ENCODE data around the gene FJX1. TPM values are rescaled to one million over a fixed set of nuclear protein-coding genes. Genes with fewer than 3 reads are reported as not detected.

Gene FJX1
- total and polyA plus RNA-seq, 12 donors: 0.57 to 4.7 (median 1.5) TPM

DNA sequence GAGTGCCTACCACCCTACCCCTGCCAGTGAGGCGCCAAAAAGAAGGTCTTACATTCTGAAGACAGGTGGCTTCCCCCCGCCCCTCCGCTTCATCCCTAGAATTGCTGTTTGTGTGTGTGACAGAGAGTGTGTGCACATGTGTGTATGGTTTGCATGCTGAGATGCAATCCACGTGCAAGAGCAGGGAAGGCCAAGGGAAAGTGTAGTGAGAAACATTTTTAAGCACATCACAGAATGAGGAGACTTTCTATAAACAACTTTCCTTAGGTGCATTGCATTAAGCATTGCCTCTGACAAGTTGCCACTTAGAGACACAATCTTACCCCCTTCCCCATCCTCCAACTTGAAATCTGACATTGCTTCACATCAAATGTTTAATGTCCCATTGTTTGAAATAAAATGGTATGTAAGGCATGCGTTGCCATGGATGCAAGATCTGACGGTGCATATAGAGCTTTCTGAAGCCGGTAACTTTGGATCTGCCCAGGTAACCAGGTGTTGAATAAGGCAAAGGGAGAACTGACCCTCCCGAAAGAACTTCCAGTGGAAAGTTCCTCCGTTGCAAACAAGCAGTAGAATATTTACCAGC, 21.4 kb downstream of the FJX1 start:
- no peak for DNase-seq
- peaks cover 0 to 11% (median 0%) of the 10 kb centered on the region in 9 donors for H3K4me1 ChIP-seq
- H3K4me3 ChIP-seq: no peak overlapping the region
- no peak for ATAC-seq
- TF ChIP-seq, protein P1, sequence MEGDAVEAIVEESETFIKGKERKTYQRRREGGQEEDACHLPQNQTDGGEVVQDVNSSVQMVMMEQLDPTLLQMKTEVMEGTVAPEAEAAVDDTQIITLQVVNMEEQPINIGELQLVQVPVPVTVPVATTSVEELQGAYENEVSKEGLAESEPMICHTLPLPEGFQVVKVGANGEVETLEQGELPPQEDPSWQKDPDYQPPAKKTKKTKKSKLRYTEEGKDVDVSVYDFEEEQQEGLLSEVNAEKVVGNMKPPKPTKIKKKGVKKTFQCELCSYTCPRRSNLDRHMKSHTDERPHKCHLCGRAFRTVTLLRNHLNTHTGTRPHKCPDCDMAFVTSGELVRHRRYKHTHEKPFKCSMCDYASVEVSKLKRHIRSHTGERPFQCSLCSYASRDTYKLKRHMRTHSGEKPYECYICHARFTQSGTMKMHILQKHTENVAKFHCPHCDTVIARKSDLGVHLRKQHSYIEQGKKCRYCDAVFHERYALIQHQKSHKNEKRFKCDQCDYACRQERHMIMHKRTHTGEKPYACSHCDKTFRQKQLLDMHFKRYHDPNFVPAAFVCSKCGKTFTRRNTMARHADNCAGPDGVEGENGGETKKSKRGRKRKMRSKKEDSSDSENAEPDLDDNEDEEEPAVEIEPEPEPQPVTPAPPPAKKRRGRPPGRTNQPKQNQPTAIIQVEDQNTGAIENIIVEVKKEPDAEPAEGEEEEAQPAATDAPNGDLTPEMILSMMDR (IDR thresholded peaks at IDR 0.05): no peak
- no peak overlapping the region for H3K27ac ChIP-seq
- intact Hi-C loops (cut with DNase I): no loop called here
- no peaks in the 10 kb centered on the region for H3K36me3 ChIP-seq
- WGBS, 2 donors: 80 to 82% methylated on average over 9 of the region's 9 CpGs
- H3K9me3 ChIP-seq: no peaks in the 10 kb centered on the region
- peaks cover 0 to 10% (median 0%) of the 10 kb centered on the region in 7 donors for H3K27me3 ChIP-seq

DNA sequence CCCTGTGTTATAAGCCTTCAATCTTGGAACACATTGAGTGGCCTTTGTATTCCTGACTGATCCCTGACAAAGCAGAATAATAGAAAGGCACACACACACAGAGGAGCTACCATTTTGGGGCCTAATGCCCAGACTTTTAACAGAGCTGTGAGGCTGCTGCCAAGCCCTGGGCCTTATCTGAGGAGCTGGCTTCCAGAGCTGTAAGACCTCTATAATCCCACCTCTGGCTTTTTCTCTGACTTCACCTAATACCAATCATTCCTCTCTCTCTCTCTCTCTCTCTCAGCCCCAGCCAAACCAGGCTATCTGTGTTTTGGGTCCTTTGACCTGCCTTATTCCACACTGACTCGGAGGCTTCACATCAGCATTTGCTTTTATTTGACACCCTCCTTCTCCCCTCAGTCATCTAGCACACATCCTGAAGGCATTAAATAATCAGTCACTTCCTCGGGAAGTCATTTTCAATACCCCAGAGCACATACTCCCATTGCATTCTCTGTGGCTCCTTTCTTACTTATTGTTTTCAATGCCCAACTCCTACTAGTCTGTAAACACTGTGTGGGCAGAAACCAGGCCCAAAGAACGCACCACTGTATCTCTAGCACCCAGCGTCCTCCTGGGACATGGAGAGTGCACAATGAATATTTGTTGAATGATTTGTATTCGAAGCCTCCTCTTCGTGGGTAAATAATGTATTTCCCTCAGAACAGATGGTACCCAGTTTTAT, 23.1 kb downstream of the FJX1 start:
- peaks cover 0 to 6% (median 0%) of the 10 kb centered on the region in 11 donors for H3K9me3 ChIP-seq
- intact Hi-C loops (cut with DNase I): no loop called here
- TF ChIP-seq, protein P1 (IDR thresholded peaks at IDR 0.05): no peak
- H3K4me3 ChIP-seq: no peak overlapping the region
- 57 to 63% methylated on average over 6 of the region's 6 CpGs for WGBS, 2 donors
- H3K27me3 ChIP-seq: peaks cover 0 to 10% (median 0%) of the 10 kb centered on the region in 7 donors
- no peaks in the 10 kb centered on the region for H3K36me3 ChIP-seq
- peaks cover 0 to 11% (median 0%) of the 10 kb centered on the region in 9 donors for H3K4me1 ChIP-seq
- no peak overlapping the region for H3K27ac ChIP-seq
- DNase-seq: no peak
- peak in 1 of 8 donors; percentile 28 for ATAC-seq

DNA sequence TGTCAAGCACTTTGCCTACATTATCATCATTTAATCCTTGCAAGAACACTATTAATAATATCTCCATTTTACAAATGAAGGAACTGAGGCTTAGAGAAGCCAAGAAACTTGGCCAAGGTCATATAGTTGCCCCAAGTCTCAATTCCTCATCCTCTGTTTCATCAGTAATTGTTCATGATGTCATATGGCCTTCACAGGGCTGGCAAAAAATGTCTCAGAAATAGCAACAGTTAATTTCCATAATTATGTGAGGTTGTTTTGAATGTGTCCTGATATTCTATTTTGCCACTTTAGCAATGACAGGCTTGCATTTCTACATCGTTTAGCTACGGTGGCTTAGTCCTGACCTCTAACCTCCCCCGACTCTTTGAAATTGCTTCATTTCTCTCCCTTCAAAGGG, 23.7 kb downstream of the FJX1 start:
- 86 to 90% methylated on average over 3 of the region's 3 CpGs for WGBS, 2 donors
- DNase-seq (no peak), ATAC-seq (no peak)
- peaks cover 0 to 8% (median 0%) of the 10 kb centered on the region in 11 donors for H3K9me3 ChIP-seq
- intact Hi-C loops (cut with DNase I): no loop called here
- H3K27me3 ChIP-seq: peaks cover 0 to 4% (median 0%) of the 10 kb centered on the region in 7 donors
- TF ChIP-seq, protein P1 (IDR thresholded peaks at IDR 0.05): no peak
- no peaks in the 10 kb centered on the region for H3K36me3 ChIP-seq
- no peak overlapping the region for H3K4me3 ChIP-seq
- peaks cover 0 to 11% (median 0%) of the 10 kb centered on the region in 9 donors for H3K4me1 ChIP-seq
- H3K27ac ChIP-seq: no peak overlapping the region

DNA sequence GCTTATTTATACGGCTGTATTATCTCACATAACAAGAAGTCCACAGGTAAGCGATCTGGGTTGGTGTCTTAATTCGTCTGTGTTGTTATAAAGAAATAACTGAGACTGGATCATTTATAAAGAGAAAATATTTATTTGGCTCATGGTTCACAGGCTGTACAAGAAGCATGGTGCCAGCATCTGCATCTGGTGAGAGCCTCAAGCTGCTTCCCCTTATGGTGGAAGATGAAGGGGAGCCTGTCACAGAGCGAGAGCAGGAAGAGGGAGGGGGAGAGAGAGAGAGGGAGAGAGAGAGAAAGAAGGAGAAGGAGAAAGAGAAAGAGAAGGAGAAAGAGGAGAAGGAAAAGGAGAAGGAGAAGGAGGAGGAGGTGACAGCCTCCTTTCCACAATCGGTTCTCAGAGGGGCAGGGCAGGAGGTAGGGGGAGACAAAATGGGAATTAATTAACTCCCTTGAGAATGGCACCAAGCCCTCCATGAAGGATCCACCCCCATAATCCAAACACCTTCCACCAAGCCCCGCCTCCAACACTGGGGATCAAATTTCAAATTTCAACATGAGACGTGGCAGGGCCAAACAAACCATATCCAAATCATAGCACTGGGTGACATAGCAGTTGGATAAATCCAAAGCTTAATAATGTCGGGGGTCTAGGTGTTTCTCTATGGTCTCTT, 29.3 kb downstream of the FJX1 start:
- ATAC-seq: no peak
- intact Hi-C loops (cut with DNase I): no loop called here
- H3K27me3 ChIP-seq: peaks cover 0 to 4% (median 0%) of the 10 kb centered on the region in 7 donors
- H3K4me1 ChIP-seq: peaks cover 0 to 5% (median 0%) of the 10 kb centered on the region in 9 donors
- H3K9me3 ChIP-seq: peaks cover 0 to 8% (median 0%) of the 10 kb centered on the region in 11 donors
- H3K4me3 ChIP-seq: no peak overlapping the region
- 79 to 81% methylated on average over 8 of the region's 8 CpGs for WGBS, 2 donors
- TF ChIP-seq, protein P1 (IDR thresholded peaks at IDR 0.05): no peak
- H3K36me3 ChIP-seq: no peaks in the 10 kb centered on the region
- H3K27ac ChIP-seq: no peak overlapping the region
- no peak for DNase-seq

Data from heart right ventricle (tissue), 16 donors.